IMR-90 (cell line): ENCODE data around the gene ZNF567. TPM values are rescaled to one million over a fixed set of nuclear protein-coding genes. Genes with fewer than 3 reads are reported as not detected.

ENCODE experiments used
- ATAC-seq: fragments of 200-7000 bp; cut with Tn5 transposase; 2 replicates; pipeline ENCODE4 v1.9.1; 2020; ENCODE audit warnings: low read depth, mild to moderate bottlenecking, moderate library complexity
- BruUV-seq: library from RNA; stranded (reverse); fragments of 400-500 nt; replicated peaks from 2 replicates; lab custom pipeline; 2021; lab: Mats Ljungman, UMichigan
- CTCF ChIA-PET: fragments of 300-600 bp; formaldehyde crosslinking; extraction: SDS; loops from one replicate; lab custom pipeline; 2021; ENCODE audit warnings: antibody characterized with exemption; lab: Yijun Ruan, JAX
- POLR2A ChIA-PET: fragments of 300-600 bp; sonication (Branson Sonifier 250); formaldehyde crosslinking; loops from one replicate; lab custom pipeline; 2022; ENCODE audit warnings: antibody characterized with exemption; ENCODE audit not compliant: unreplicated experiment; lab: Charles Lee
- DNase-seq: peaks from one replicate; pipeline ENCODE4 v3.0.0; 2013
- H2AFZ ChIP-seq: replicated peaks from 2 replicates; pipeline ENCODE3; 2013; ENCODE audit warnings: low read length, mild to moderate bottlenecking; ENCODE audit not compliant: poor library complexity
- H2AK5ac ChIP-seq: 2 replicates; pipeline ENCODE4 v1.6.1; 2013; ENCODE audit warnings: low read depth, low read length, inconsistent platforms
- H2AK9ac ChIP-seq: replicated peaks from 2 replicates; pipeline ENCODE3; 2013; ENCODE audit warnings: mild to moderate bottlenecking, low read depth, low read length, moderate library complexity; ENCODE audit not compliant: poor library complexity
- H2BK120ac ChIP-seq: 2 replicates; pipeline ENCODE4 v1.6.1; 2013; ENCODE audit warnings: low read depth, low read length, inconsistent platforms
- H2BK15ac ChIP-seq: 3 replicates; pipeline ENCODE4 v1.6.1; 2013; ENCODE audit warnings: low read depth, low read length, inconsistent platforms
- H2BK20ac ChIP-seq: 2 replicates; pipeline ENCODE4 v1.6.1; 2013; ENCODE audit warnings: low read depth, mild to moderate bottlenecking, inconsistent platforms, low read length, moderate library complexity
- H2BK5ac ChIP-seq: 2 replicates; pipeline ENCODE4 v1.6.1; 2013; ENCODE audit warnings: mild to moderate bottlenecking, low read depth, low read length, inconsistent platforms; ENCODE audit not compliant: poor library complexity, severe bottlenecking
- H3K14ac ChIP-seq: replicated peaks from 2 replicates; pipeline ENCODE4 v1.6.1; 2013; ENCODE audit warnings: low read depth, low read length, inconsistent platforms
- H3K18ac ChIP-seq: 2 replicates; pipeline ENCODE4 v1.6.1; 2013; ENCODE audit warnings: low read depth, low read length, control low read depth
- H3K23ac ChIP-seq: 2 replicates; pipeline ENCODE4 v1.6.1; 2013; ENCODE audit warnings: low read depth, low read length, inconsistent platforms
- H3K27ac ChIP-seq: 2 replicates; pipeline ENCODE4 v1.5.1; 2013; ENCODE audit warnings: mild to moderate bottlenecking, control low read depth, low read length; ENCODE audit not compliant: insufficient read depth
- H3K27me3 ChIP-seq: 2 replicates; pipeline ENCODE4 v1.6.1; 2013; ENCODE audit warnings: low read length; ENCODE audit not compliant: control insufficient read depth, insufficient read depth
- H3K36me3 ChIP-seq: 2 replicates; pipeline ENCODE4 v1.6.1; 2013; ENCODE audit warnings: low read length, mixed read lengths; ENCODE audit not compliant: control insufficient read depth, insufficient read depth
- H3K4ac ChIP-seq: 2 replicates; pipeline ENCODE4 v1.6.1; 2013; ENCODE audit warnings: low read depth, low read length, inconsistent platforms
- H3K4me1 ChIP-seq: 2 replicates; pipeline ENCODE4 v1.6.1; 2013; ENCODE audit warnings: low read length, mixed read lengths; ENCODE audit not compliant: control insufficient read depth, insufficient read depth
- H3K4me2 ChIP-seq: 2 replicates; pipeline ENCODE4 v1.6.1; 2013; ENCODE audit warnings: low read depth, mild to moderate bottlenecking, control low read depth, low read length, moderate library complexity
- H3K4me3 ChIP-seq: 2 replicates; pipeline ENCODE4 v1.5.1; 2013; ENCODE audit warnings: low read depth, mild to moderate bottlenecking, control low read depth, low read length, moderate library complexity; ENCODE audit not compliant: insufficient read depth
- H3K56ac ChIP-seq: 2 replicates; pipeline ENCODE4 v1.6.1; 2013; ENCODE audit warnings: low read length, inconsistent platforms; ENCODE audit not compliant: insufficient read depth; ENCODE audit errors: extremely low read depth
- H3K79me1 ChIP-seq, 2 experiments: 2 replicates each; pipeline ENCODE4 v1.6.1; 2013; ENCODE audit warnings: low read length in 2 of 2, inconsistent platforms in 1 of 2, low read depth in 1 of 2
- H3K9ac ChIP-seq: 2 replicates; pipeline ENCODE4 v1.6.1; 2013; ENCODE audit warnings: low read depth, low read length, control low read depth
- H3K9me1 ChIP-seq: 2 replicates; pipeline ENCODE4 v1.6.1; 2013; ENCODE audit warnings: low read length, inconsistent platforms; ENCODE audit not compliant: insufficient read depth
- H3K9me3 ChIP-seq: 2 replicates; pipeline ENCODE4 v1.6.1; 2013; ENCODE audit warnings: low read length; ENCODE audit not compliant: control insufficient read depth, insufficient read depth
- H4K20me1 ChIP-seq: 2 replicates; pipeline ENCODE4 v1.6.1; 2013; ENCODE audit warnings: low read length, inconsistent platforms; ENCODE audit not compliant: insufficient read depth
- H4K5ac ChIP-seq: 2 replicates; pipeline ENCODE4 v1.6.1; 2013; ENCODE audit warnings: mild to moderate bottlenecking, low read depth, low read length, control low read depth
- H4K8ac ChIP-seq, 2 experiments: 2 replicates each; pipeline ENCODE4 v1.6.1; 2013; ENCODE audit warnings: low read depth in 2 of 2, low read length in 2 of 2, control low read depth in 1 of 2, inconsistent platforms in 1 of 2
- H4K91ac ChIP-seq: 2 replicates; pipeline ENCODE4 v1.6.1; 2013; ENCODE audit warnings: low read depth, low read length, inconsistent platforms; ENCODE audit not compliant: insufficient read depth
- BHLHE40 ChIP-seq: fragments of 150-350 bp; IDR thresholded peaks from 2 replicates; pipeline ENCODE4 v1.6.1; 2016; ENCODE audit warnings: mild to moderate bottlenecking, low read depth, low read length
- CEBPB ChIP-seq: IDR thresholded peaks from 2 replicates; pipeline ENCODE4 v1.6.1; 2012; ENCODE audit warnings: low read depth, low read length, improper control_type of control experiment
- CHD1 ChIP-seq: IDR thresholded peaks from 2 replicates; pipeline ENCODE4 v1.6.1; 2012; ENCODE audit warnings: low read depth, low read length, improper control_type of control experiment
- CTCF ChIP-seq: conservative IDR thresholded peaks from 2 replicates; pipeline ENCODE4 v1.5.1; 2012; ENCODE audit warnings: mild to moderate bottlenecking, low read depth, low read length, improper control_type of control experiment
- FOS ChIP-seq: fragments of 150-350 bp; IDR thresholded peaks from 2 replicates; pipeline ENCODE4 v1.6.1; 2016; ENCODE audit warnings: low read depth, low read length
- MAFK ChIP-seq: IDR thresholded peaks from 2 replicates; pipeline ENCODE4 v1.6.1; 2012; ENCODE audit warnings: low read depth, low read length, improper control_type of control experiment
- MAZ ChIP-seq: IDR thresholded peaks from 2 replicates; pipeline ENCODE4 v1.6.1; 2012; ENCODE audit warnings: low read depth, mild to moderate bottlenecking, low read length, improper control_type of control experiment, moderate library complexity, borderline replicate concordance
- NFE2L2 ChIP-seq: fragments of 150-350 bp; IDR thresholded peaks from 2 replicates; pipeline ENCODE4 v1.6.1; 2016; ENCODE audit warnings: low read depth, mild to moderate bottlenecking, low read length
- USF2 ChIP-seq: fragments of 150-350 bp; IDR thresholded peaks from 2 replicates; pipeline ENCODE4 v1.6.1; 2017; ENCODE audit warnings: mild to moderate bottlenecking, antibody characterized with exemption, low read length, low read depth
- WGBS, 2 experiments: methylation state at CpG; one replicate each; pipeline versions ENCODE4 v1.1.5 to v1.1.7; 2013; ENCODE audit warnings: missing lambda C conversion rate in 2 of 2; ENCODE audit not compliant: insufficient read length in 1 of 2; ENCODE audit errors: extremely low coverage in 2 of 2; 5-methylcytosine and 5-hydroxymethylcytosine counted together
- dilution Hi-C: fragments of 300-500 bp; cut with HindIII; formaldehyde crosslinking; loops from one replicate; pipeline ENCODE4 v1.14.3; 2018; ENCODE audit warnings: low sequenced_read_pairs; ENCODE audit not compliant: unreplicated experiment
- in situ Hi-C: fragments of 300-500 bp; cut with MboI; formaldehyde crosslinking; loops from 3 replicates; pipeline ENCODE4 v1.14.3; 2019; ENCODE audit warnings: low sequenced_read_pairs, inconsistent platforms, mixed read lengths
- intact Hi-C: fragments of 100-400 bp; cut with micrococcal nuclease; formaldehyde crosslinking; loops from 2 replicates; pipeline ENCODE4 v1.10.0; 2022
- polyA plus RNA-seq, 3 experiments: library from polyadenylated mRNA; depleted of rRNA; stranded (reverse); fragments of >200 nt; gene quantifications; 2 replicates each; pipeline ENCODE4 v1.2.3, GENCODE V29; 2012; ENCODE audit warnings: low replicate concordance in 1 of 3
- total RNA-seq: library from RNA; depleted of rRNA; stranded (reverse); fragments of >200 nt; gene quantifications from 2 replicates; pipeline ENCODE4 v1.2.3, GENCODE V29; 2012

ZNF567 gene
- total and polyA plus RNA-seq, 2 of the 4 experiments (the other 2 are of a cell fraction), result 3.4 to 6.1 TPM

GRCh38 chr19:36665832-36666231 lies 21.6 kb upstream of the ZNF567 start:
- H3K4me1 ChIP-seq, result peaks cover 2% of the 10 kb centered on the region; the same call in 1 of the 2 replicates
- no peak overlapping the region for H2BK5ac ChIP-seq
- H3K18ac ChIP-seq, result no peak overlapping the region
- no peak overlapping the region for H2BK20ac ChIP-seq
- H3K27me3 ChIP-seq, result no peaks in the 10 kb centered on the region
- H4K8ac ChIP-seq, result no peak overlapping the region; a peak in 2 of 4 replicates
- H2BK15ac ChIP-seq, result no peak overlapping the region
- in situ Hi-C loops (no loop called here), intact Hi-C loops (loop anchor here (2.0 to 5.0 kb wide), 2 partner anchors 91 to 474 kb away; no protein-coding TSS in a partner anchor), dilution Hi-C loops (no loop called here)
- ChIA-PET CTCF (no interaction called here), POLR2A (no interaction called here)
- H4K20me1 ChIP-seq, result no peaks in the 10 kb centered on the region
- peaks cover 18% of the 10 kb centered on the region for H3K9me3 ChIP-seq
- TF ChIP-seq FOS (no peak), MAZ (no peak), CEBPB (no peak), BHLHE40 (no peak), USF2 (no peak), NFE2L2 (no peak), MAFK (no peak), CHD1 (no peak), CTCF (no peak)
- H2AK9ac ChIP-seq, result no peak overlapping the region
- peak overlapping the region; percentile 88 for H3K4me2 ChIP-seq
- no peak overlapping the region for H3K56ac ChIP-seq
- DNase-seq, result no peak
- no peak overlapping the region for H3K23ac ChIP-seq
- no peak overlapping the region for H2AFZ ChIP-seq
- no peak overlapping the region for H4K91ac ChIP-seq
- no peak overlapping the region for H2AK5ac ChIP-seq
- peak overlapping the region; percentile 67 for H3K4me3 ChIP-seq
- peaks cover 16 to 18% of the 10 kb centered on the region in 2 experiments for H3K79me1 ChIP-seq
- no peak overlapping the region for H3K4ac ChIP-seq
- H3K27ac ChIP-seq, result no peak overlapping the region
- H3K36me3 ChIP-seq, result peaks cover 16% of the 10 kb centered on the region
- H4K5ac ChIP-seq, result no peak overlapping the region
- no peaks in the 10 kb centered on the region for H3K9me1 ChIP-seq
- ATAC-seq, result no peak
- no peak overlapping the region for H3K14ac ChIP-seq
- BruUV-seq, result no TSS peak
- no peak overlapping the region for H2BK120ac ChIP-seq
- no peak overlapping the region for H3K9ac ChIP-seq
- 80% methylated on average over 2 of the region's 14 CpGs; no CpG with 5 or more reads in 1 of the 2 experiments for WGBS, 2 experiments
